NCI-H2227 (cell line): ENCODE data around the gene C10orf62.
"Not testable (repeated sequence)": the region's sequence is repeated elsewhere in the genome, so short reads cannot be mapped to it uniquely, and the experiment has no call there.

Experiments
- DNase-seq: peaks from one replicate; lab custom pipeline; 2025; ENCODE audit not compliant: unreplicated experiment; lab: John Stamatoyannopoulos, UW

Gene C10orf62

DNA sequence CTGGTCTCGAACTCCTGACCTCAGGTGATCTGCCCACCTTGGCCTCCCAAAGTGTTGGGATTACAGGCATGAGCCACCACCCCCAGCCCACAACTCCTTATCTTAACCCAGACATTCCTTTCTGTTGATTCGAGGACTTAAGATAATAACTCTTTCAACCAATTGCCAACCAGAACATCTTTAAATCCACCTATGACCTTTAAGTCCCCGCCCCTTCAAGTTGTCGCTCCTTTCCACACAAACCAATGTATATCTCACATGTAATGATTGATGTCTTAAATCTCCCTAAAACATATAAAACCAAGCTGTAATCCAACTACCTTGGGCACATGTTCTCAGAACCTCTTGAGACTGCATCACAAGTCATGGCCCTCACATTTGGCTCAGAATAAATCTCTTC lies 24.7 kb upstream of the C10orf62 start:
- DNase-seq, result no peak

DNA sequence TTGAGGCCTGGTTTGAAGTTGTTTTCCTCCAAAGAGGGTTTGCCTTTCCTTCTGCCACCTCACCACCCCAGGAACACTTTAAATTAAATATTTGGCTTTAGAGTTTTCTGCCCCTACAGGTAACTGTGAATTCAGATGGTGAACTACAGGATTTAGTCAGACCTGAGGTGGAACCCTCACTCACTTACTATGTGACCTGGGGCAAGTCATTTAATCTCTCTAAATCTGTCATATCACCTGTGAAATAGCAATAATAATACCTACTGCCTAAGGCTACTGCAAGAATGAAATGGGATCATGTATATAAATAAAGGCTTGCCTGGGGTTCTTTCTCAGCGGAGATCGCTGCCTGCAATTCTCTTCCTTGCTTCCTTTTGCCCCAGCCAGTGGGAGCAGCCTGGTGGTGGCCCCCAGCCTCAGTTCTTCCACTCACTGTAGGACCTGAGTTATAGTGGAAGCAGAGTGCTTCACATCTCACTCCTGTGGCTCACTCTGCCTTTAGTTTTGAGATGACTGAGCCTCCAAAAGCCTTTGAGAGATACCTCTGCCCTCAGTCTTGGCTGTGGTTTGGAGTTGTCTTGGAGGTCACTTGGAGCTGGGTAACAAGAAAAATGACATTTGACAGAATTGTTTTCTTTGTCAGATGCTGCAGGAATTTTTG lies 23.1 kb upstream of the C10orf62 start:
- no peak for DNase-seq

GRCh38 chr10:97567891-97568290 lies 21.6 kb upstream of the C10orf62 start:
- DNase-seq, result no peak

DNA sequence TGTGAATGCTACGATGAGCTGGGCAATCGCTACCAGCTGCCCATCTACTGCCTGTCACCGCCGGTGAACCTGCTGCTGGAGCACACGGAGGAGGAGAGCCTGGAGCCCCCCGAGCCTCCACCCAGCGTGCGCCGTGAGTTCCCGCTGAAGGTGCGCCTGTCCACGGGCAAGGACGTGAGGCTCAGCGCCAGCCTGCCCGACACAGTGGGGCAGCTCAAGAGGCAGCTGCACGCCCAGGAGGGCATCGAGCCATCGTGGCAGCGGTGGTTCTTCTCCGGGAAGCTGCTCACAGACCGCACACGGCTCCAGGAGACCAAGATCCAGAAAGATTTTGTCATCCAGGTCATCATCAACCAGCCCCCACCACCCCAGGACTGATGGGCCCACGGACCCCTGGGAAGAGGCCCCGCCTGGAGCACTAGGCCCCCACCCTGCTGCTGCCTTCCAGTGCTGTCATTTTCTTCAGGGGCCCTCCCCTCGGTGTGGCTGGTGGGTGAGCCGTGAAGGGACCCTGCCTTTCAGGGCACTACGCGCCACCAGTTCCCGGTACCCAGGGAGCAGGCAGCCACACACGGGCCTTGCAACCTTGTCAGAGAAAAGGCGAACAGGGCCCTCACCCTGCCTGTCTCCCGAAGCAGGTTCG lies 19.3 kb upstream of the C10orf62 start:
- no peak for DNase-seq

GRCh38 chr10:97570789-97571471 lies 18.6 kb upstream of the C10orf62 start:
- DNase-seq, result no peak

DNA sequence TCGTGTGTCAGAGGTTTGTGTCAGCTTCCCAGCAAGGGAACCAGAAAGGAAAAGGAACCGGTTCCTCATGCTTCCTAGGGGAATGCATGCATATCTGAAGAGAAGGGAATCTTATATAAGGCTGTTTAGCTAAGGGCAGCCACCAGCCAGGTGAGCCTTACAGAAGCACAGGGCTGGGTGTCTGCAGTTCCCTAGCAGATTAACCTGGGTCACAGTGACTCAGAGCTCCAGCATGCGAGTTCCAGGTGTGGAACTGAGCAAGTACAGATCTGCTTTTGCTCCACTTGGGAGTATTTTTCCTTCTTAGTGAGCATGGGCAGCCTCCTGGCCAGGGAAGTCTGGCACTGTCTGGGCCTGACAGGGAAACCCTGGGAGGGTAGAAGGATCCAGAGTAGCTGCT lies 17.9 kb upstream of the C10orf62 start:
- DNase-seq, result no peak

DNA sequence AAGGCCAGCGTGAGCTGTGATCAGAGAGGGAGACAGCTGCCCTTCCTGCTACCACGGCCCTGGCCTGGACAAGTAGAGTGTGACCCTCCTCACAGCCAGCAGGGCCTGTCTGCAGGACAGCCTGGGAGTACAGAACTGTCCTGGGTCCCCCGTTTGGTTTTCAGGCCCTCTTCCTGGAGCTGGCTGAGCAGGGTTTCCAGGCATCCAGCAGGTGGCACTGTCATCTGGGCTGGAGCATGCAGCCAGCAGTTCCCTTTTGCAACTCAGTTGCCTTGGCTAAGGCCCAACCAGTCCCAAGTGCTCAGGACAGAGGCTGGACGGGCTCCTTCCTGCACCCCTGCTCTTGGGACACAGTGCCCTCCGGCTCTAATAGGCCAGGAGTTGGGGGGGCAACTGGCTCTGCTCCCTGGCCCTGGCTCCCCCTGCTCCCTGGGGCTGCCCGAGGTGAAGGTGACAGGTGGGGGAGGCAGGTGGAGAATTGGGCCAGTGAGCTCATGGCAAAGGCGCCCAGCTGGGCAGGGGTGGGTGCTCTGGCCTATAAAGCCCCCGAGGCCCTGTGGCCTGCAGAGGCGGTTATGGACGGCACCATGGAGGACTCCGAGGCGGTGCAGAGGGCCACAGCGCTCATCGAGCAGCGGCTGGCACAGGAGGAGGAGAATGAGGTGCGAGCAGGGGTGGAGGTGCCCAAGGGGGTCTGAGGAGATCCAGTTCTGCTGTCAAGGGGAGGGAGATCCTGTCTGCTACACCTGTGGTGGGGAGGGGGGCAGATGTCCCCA lies 17.1 kb upstream of the C10orf62 start, which contains the start of gene ANKRD2:
Gene ANKRD2 (plus strand): TSS at position 566 of the 776 bp plus-strand sequence. CDS start 10 bp downstream, at position 576.
- peak; percentile 65 for DNase-seq

- no peak for DNase-seq
Measured at GRCh38 chr10:97573021-97573420, 16.5 kb upstream of the C10orf62 start.

DNA sequence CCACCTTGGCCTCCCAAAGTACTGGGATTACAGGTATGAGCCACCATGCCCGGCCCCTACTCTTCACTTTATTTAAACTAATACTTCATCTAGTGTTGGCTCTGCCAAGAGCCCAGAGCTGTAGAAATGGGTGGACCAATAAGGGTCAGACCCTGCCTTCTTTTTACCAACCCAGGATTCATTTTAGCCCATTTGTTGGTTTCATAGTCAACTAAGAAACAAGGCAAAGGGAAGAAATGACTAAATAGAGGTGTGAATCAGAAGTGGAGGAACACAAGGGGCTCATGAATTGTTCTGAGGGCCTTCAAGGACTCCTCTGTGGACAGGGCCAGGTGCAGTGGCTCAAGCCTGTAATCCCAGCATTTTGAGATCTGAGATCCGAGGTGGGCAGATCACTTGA lies 15.8 kb upstream of the C10orf62 start:
- no peak for DNase-seq

GRCh38 chr10:97574374-97575126 lies 15.0 kb upstream of the C10orf62 start:
- peak; percentile 2 for DNase-seq

- no peak for DNase-seq
Measured at GRCh38 chr10:97575127-97575668, 14.3 kb upstream of the C10orf62 start.

DNA sequence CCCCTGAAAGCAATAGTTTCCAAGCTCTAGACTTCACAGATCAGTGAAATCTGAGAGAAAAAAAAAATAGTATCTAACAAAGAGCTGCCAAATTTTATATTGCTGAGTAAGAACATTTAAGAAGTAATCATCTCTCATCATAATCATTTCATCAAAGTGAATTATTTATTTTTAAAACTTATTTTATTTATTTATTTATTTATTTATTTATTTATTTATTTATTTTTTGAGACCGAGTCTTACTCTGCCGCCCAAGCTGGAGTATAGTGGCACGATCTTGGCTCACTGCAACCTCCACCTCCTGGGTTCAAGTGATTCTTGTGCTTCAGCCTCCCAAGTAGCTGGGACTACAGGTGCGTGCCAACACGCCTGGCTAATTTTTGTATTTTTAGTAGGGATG lies 13.0 kb upstream of the C10orf62 start:
- DNase-seq, result not testable (repeated sequence)

DNA sequence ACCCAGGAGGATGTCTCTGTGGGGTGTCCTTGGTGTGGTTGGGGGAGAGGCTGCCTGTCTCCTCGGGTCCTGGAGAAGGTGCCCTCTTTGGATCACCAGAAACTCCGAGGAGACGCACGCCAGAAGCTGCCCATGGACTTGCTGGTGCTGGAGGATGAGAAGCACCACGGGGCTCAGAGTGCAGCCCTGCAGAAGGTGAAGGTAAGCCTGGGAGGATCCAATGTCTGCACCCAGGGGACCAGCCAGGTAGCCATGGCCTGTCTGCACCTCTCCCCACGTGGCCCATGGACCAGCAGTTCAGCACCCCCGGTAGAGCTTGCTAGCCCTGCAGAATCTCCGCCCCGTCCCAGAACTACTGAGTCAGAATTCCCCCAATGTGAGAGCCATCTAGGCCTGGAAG lies 11.8 kb upstream of the C10orf62 start:
- DNase-seq, result no peak

DNA sequence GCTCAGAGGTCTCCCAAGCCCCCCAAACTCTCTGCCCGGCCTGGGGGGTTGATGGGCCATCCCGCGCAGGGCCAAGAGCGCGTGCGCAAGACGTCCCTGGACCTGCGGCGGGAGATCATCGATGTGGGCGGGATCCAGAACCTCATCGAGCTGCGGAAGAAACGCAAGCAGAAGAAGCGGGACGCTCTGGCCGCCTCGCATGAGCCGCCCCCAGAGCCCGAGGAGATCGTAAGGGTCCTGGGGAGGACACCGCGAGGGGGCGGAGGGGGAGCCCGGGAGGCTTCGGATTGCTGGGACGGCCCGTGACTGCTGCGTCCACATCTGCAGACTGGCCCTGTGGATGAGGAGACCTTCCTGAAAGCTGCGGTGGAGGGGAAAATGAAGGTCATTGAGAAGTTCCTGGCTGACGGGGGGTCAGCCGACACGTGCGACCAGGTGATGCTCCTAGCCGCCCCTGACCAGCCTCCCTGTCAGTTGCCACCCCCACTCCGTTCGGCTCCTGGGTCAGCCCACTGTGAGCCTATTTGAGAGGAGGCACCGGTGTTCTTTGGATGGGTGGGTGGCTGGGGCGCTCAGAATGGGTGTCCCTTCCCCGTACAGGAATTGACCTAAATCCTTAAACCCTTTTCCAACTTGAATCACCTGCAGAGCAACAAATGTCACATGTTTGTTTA lies 11.2 kb upstream of the C10orf62 start:
- DNase-seq, result no peak

DNA sequence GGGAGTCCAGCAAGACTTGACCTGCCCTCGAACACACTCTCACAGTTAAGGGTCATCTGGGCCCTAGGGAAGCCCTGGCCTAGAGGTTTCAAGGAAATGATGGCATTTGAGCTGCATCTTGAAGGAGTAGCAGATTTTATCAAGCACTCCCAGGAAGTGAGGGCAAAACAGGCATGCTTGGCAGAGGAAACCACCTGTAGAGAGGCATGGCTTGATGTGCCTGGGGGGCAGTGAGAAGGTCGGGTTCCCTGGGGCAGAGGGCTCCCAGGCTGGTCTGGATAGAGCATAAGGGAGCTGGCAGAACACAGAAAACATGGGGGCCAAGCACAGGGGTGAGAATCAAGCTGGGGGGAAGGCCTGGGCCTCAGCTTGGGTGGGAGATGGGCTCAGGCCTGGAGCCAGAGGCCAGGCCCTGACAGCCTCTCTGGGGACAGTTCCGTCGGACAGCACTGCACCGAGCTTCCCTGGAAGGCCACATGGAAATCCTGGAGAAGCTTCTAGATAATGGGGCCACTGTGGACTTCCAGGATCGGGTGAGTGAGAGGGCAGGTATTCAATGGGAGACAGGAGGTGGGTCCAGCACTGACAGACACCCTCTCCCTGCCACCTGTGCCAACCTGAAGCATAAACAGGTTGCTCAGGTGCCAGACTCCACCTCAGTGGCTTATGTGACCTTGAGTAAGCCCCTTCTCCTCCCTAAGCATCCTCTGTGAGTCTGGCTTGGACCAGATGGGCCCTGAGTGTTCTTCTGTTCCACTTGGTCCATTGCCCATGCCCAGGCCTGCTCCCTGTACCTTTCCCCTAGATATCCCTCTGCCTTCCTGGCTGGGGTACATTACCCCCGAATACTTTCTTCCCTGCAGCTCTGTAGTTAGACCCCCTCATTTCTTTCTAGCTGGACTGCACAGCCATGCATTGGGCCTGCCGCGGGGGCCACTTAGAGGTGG lies 8.8 kb upstream of the C10orf62 start:
- no peak for DNase-seq

DNA sequence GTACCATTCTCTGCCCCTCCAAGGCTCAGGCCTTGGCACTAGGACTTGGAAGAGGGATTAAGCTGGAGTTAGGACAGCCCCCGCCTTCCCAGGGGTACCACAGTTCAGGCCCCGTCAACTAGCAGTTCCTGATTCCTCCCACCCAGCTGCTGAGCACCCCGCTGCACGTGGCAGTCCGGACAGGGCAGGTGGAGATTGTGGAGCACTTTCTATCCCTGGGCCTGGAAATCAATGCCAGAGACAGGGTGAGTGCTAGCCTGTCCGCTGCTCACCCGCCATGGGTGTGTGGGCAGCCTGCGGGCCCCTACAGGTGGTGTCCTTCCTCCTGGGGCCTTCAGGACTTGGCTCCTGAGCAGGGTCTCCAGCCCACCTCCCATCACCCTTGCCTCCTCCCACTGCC lies 7.4 kb upstream of the C10orf62 start:
- no peak for DNase-seq

DNA sequence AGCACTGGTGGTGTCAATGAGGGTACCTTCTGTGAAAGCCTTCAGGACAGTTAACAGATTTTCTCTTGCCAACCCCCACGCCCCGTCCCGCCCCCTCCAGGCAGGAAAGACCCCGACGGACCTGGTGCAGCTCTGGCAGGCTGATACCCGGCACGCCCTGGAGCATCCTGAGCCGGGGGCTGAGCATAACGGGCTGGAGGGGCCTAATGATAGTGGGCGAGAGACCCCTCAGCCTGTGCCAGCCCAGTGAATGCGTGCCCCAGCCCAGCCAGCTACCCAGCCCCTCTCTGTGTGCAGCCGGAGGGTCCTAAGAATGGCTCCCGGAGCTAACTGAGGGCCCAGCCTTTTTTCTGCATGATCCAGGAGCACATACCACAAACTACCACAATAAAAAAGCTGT lies 6.0 kb upstream of the C10orf62 start:
- no peak for DNase-seq

GRCh38 chr10:97584060-97584797 lies 5.3 kb upstream of the C10orf62 start, which contains the start of gene HOGA1:
Gene HOGA1, plus strand, starts transcription at chr10:97584389. Its CDS starts 315 bp downstream, at chr10:97584704.
- DNase-seq, result peak; percentile 1
